Endothelial cell of umbilical vein (primary cell): ENCODE results near the gene TREML4. TPM values are rescaled to one million over a fixed set of nuclear protein-coding genes. Genes with fewer than 3 reads are reported as not detected.

Experiments
- BruUV-seq: library from RNA; stranded (reverse); fragments of 400-500 nt; replicated peaks from 2 replicates; lab custom pipeline; 2021; lab: Mats Ljungman, UMichigan
- CTCF ChIA-PET: fragments of 300-600, 350-600 bp; sonication (Branson Sonifier 250); formaldehyde crosslinking; loops from one replicate; lab custom pipeline; 2021; ENCODE audit warnings: antibody characterized with exemption, inconsistent platforms; lab: Charles Lee
- POLR2A ChIA-PET: fragments of 300-600, 350-600 bp; sonication (Branson Sonifier 250); formaldehyde crosslinking; loops from one replicate; lab custom pipeline; 2021; ENCODE audit warnings: antibody characterized with exemption, inconsistent platforms; lab: Charles Lee
- DNase-seq: peaks from one replicate; pipeline ENCODE4 v3.0.0-alpha.2; 2011; ENCODE audit warnings: low read depth, low spot score
- FAIRE-seq: peaks from 2 replicates; lab custom pipeline; 2011; peaks lifted over from hg19 to GRCh38; lab: Jason Lieb, UNC
- H2AFZ ChIP-seq: 2 replicates; pipeline ENCODE4 v1.6.0; 2012; ENCODE audit warnings: low read depth, low read length, control low read depth, inconsistent platforms
- H3K27ac ChIP-seq: 2 replicates; pipeline ENCODE4 v1.5.1; 2011; ENCODE audit warnings: low read depth, mild to moderate bottlenecking, control low read depth, low read length, moderate library complexity; ENCODE audit not compliant: insufficient read depth
- H3K27me3 ChIP-seq, 2 experiments: 2 replicates each; pipeline versions ENCODE4 v1.6.0 to v1.6.1; 2011; ENCODE audit warnings: low read length in 2 of 2, mixed read lengths in 1 of 2; ENCODE audit not compliant: control insufficient read depth in 2 of 2, insufficient read depth in 2 of 2
- H3K36me3 ChIP-seq, 2 experiments: 2 replicates in 1 of 2; 3 replicates in 1 of 2; pipeline ENCODE4 v1.5.1; 2011; ENCODE audit warnings: low read length in 2 of 2, mild to moderate bottlenecking in 1 of 2, moderate library complexity in 1 of 2; ENCODE audit not compliant: control insufficient read depth in 2 of 2, insufficient read depth in 2 of 2; ENCODE audit errors: extremely low read depth in 1 of 2
- H3K4me1 ChIP-seq: 3 replicates; pipeline ENCODE4 v1.5.1; 2011; ENCODE audit warnings: mild to moderate bottlenecking, low read length; ENCODE audit not compliant: control insufficient read depth, insufficient read depth; ENCODE audit errors: extremely low read depth
- H3K4me2 ChIP-seq: 2 replicates; pipeline ENCODE4 v1.6.1; 2011; ENCODE audit warnings: low read length, control low read depth, mixed read lengths; ENCODE audit not compliant: insufficient read depth
- H3K4me3 ChIP-seq, 3 experiments: fragments of 200-600 bp in 1 of 3; sonication (generic), shearing (Covaris generic) in 1 of 3; replicated peaks in 1 of 3; 2 replicates each; pipeline ENCODE4 v1.5.1; 2011 to 2016; ENCODE audit warnings: control low read depth in 3 of 3, low read length in 3 of 3, mild to moderate bottlenecking in 2 of 3, inconsistent platforms in 1 of 3, low read depth in 1 of 3, moderate library complexity in 1 of 3; ENCODE audit not compliant: insufficient read depth in 1 of 3
- H3K79me2 ChIP-seq: 2 replicates; pipeline ENCODE4 v1.6.0; 2012; ENCODE audit warnings: low read length, inconsistent platforms; ENCODE audit not compliant: control insufficient read depth, insufficient read depth
- H3K9ac ChIP-seq: replicated peaks from 2 replicates; pipeline ENCODE3; 2011; ENCODE audit warnings: low read length, control low read depth; ENCODE audit not compliant: insufficient read depth; ENCODE audit errors: extremely low read depth
- H3K9me1 ChIP-seq: replicated peaks from 3 replicates; pipeline ENCODE4 v1.6.0; 2011; ENCODE audit warnings: mild to moderate bottlenecking, low read length; ENCODE audit not compliant: control insufficient read depth, insufficient read depth; ENCODE audit errors: extremely low read depth
- H3K9me3 ChIP-seq: replicated peaks from 2 replicates; pipeline ENCODE4 v1.5.1; 2012; ENCODE audit warnings: low read length, inconsistent platforms; ENCODE audit not compliant: control insufficient read depth, insufficient read depth
- H4K20me1 ChIP-seq: replicated peaks from 2 replicates; pipeline ENCODE3; 2011; ENCODE audit warnings: mild to moderate bottlenecking, low read length; ENCODE audit not compliant: control insufficient read depth, insufficient read depth; ENCODE audit errors: extremely low read depth
- EZH2 ChIP-seq: IDR thresholded peaks from 2 replicates; pipeline ENCODE4 v1.6.1; 2012; ENCODE audit warnings: borderline replicate concordance, low read depth, mild to moderate bottlenecking, moderate library complexity, low read length, inconsistent platforms; ENCODE audit not compliant: severe bottlenecking
- GATA2 ChIP-seq: IDR thresholded peaks from 2 replicates; pipeline ENCODE4 v1.7.0; 2011; ENCODE audit warnings: low read depth, mild to moderate bottlenecking, moderate library complexity, mixed read lengths, low read length; ENCODE audit not compliant: insufficient read length, insufficient read depth
- JUN ChIP-seq: IDR thresholded peaks from 2 replicates; pipeline ENCODE4 v1.6.1; 2011; ENCODE audit warnings: borderline replicate concordance, low read depth; ENCODE audit not compliant: insufficient read length, insufficient read depth
- POLR2A ChIP-seq: IDR thresholded peaks from 2 replicates; pipeline ENCODE4 v1.6.1; 2012; ENCODE audit warnings: low read depth, mild to moderate bottlenecking, control low read depth, low read length
- POLR2AphosphoS5 ChIP-seq: IDR thresholded peaks from 2 replicates; pipeline ENCODE4 v1.6.1; 2012; ENCODE audit warnings: low read depth, mild to moderate bottlenecking, control low read depth, low read length, moderate library complexity; ENCODE audit not compliant: insufficient read depth
- dilution Hi-C: fragments of 300-500 bp; cut with MboI; formaldehyde crosslinking; loops from one replicate; pipeline ENCODE4 v1.15.0; 2019; ENCODE audit warnings: low sequenced_read_pairs; ENCODE audit not compliant: extremely low pct_ligation_motif_present
- intact Hi-C: fragments of 100-400 bp; cut with micrococcal nuclease; formaldehyde crosslinking; loops from one replicate; pipeline ENCODE4 v1.10.0; 2022
- polyA plus RNA-seq, 4 experiments: library from polyadenylated mRNA; depleted of rRNA in 3 of 4; stranded (reverse) in 3 of 4; unstranded in 1 of 4; fragments of >200 nt; gene quantifications; 2 replicates each; pipeline versions ENCODE4 v1.2.1 to v1.2.3, GENCODE V29; 2011 to 2012; ENCODE audit warnings: missing spikeins in 1 of 4
- total RNA-seq: library from RNA; stranded (reverse); gene quantifications from 2 replicates; pipeline ENCODE4 v1.2.3, GENCODE V29; 2021
- TF ChIP-seq, protein P1 (sequence below): IDR thresholded peaks from 2 replicates; pipeline ENCODE4 v1.6.1; 2011; ENCODE audit not compliant: insufficient read depth, insufficient read length
- TF ChIP-seq, protein P2 (sequence below), 2 donors: IDR thresholded peaks; 1 replicate in 1 of 2; 2 replicates in 1 of 2; pipeline ENCODE4 v1.5.1; 2011; ENCODE audit warnings: low read length in 2 of 2, mild to moderate bottlenecking in 2 of 2, moderate library complexity in 2 of 2, control low read depth in 1 of 2, inconsistent platforms in 1 of 2, low read depth in 1 of 2; ENCODE audit not compliant: insufficient read depth in 1 of 2; ENCODE audit errors: extremely low read depth in 1 of 2

TREML4 gene
- total and polyA plus RNA-seq, 2 donors (not counting 3 experiments of a cell fraction or from before 2014, with no cell fraction given), result not detected

DNA sequence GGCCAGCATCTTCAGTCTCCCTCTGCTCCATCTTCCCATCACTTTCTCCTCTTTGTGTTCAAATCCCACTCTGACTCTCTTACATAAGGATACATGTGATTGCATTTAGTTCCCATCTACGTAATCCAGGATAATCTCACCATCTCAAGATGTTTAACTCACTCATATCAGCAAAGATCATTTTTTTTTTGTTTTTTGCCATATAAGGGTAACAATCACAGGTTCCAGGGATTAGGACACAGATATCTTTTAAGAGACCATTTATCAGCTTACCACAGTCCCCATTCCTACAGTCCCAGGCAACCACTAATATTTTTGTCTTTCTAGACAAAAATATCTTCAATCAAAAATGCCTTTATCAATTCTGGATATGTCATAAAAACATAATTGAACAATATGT is 24.0 kb upstream of the TREML4 start:
- DNase-seq, result no peak
- Histone ChIP-seq H3K36me3 (no peaks in the 10 kb centered on the region), H3K9me1 (no peaks in the 10 kb centered on the region), H3K9ac (no peak overlapping the region), H3K79me2 (no peaks in the 10 kb centered on the region), H3K27me3 (peaks cover 0 to 3% of the 10 kb centered on the region in 2 experiments), H2AFZ (no peak overlapping the region), H3K4me1 (no peaks in the 10 kb centered on the region), H4K20me1 (no peaks in the 10 kb centered on the region), H3K27ac (no peak overlapping the region), H3K4me2 (no peak overlapping the region), H3K9me3 (no peaks in the 10 kb centered on the region), H3K4me3 (no peak overlapping the region)
- intact Hi-C loops (no loop called here), dilution Hi-C loops (no loop called here)
- POLR2A ChIA-PET, result no interaction called here
- CTCF ChIA-PET, result interaction anchor here (2.2 kb wide), 1 partner anchor 22 kb away, joined by 8 read pairs; no protein-coding TSS in a partner anchor
- TF ChIP-seq EZH2, result no peak
- no TSS peak for BruUV-seq
- FAIRE-seq, result no peak

GRCh38 chr6:41208439-41209106 is 19.6 kb upstream of the TREML4 start:
- no peak overlapping the region for H2AFZ ChIP-seq
- H3K4me2 ChIP-seq, result no peak overlapping the region
- H3K4me3 ChIP-seq, result no peak overlapping the region
- DNase-seq (no peak), FAIRE-seq (no peak)
- ChIA-PET CTCF (no interaction called here), POLR2A (no interaction called here)
- H3K9me1 ChIP-seq, result no peaks in the 10 kb centered on the region
- no TSS peak for BruUV-seq
- H3K9me3 ChIP-seq, result no peaks in the 10 kb centered on the region
- no peaks in the 10 kb centered on the region for H3K4me1 ChIP-seq
- H3K36me3 ChIP-seq, result no peaks in the 10 kb centered on the region
- H4K20me1 ChIP-seq, result no peaks in the 10 kb centered on the region
- H3K27me3 ChIP-seq, result peaks cover 5 to 9% of the 10 kb centered on the region in 2 experiments
- H3K27ac ChIP-seq, result no peak overlapping the region
- intact Hi-C loops (no loop called here), dilution Hi-C loops (no loop called here)
- no peak for TF ChIP-seq GATA2
- TF ChIP-seq, protein P1, sequence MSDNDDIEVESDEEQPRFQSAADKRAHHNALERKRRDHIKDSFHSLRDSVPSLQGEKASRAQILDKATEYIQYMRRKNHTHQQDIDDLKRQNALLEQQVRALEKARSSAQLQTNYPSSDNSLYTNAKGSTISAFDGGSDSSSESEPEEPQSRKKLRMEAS, result no peak
- TF ChIP-seq POLR2A, result no peak
- no peak for TF ChIP-seq POLR2AphosphoS5
- TF ChIP-seq, protein P2, sequence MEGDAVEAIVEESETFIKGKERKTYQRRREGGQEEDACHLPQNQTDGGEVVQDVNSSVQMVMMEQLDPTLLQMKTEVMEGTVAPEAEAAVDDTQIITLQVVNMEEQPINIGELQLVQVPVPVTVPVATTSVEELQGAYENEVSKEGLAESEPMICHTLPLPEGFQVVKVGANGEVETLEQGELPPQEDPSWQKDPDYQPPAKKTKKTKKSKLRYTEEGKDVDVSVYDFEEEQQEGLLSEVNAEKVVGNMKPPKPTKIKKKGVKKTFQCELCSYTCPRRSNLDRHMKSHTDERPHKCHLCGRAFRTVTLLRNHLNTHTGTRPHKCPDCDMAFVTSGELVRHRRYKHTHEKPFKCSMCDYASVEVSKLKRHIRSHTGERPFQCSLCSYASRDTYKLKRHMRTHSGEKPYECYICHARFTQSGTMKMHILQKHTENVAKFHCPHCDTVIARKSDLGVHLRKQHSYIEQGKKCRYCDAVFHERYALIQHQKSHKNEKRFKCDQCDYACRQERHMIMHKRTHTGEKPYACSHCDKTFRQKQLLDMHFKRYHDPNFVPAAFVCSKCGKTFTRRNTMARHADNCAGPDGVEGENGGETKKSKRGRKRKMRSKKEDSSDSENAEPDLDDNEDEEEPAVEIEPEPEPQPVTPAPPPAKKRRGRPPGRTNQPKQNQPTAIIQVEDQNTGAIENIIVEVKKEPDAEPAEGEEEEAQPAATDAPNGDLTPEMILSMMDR (IDR thresholded peaks at IDR 0.05; ENCODE audit: extremely low read depth in 1 of 2, insufficient read depth in 1 of 2, low read depth in 1 of 2, low read length in 2 of 2), result no peak
- TF ChIP-seq JUN, result no peak
- H3K79me2 ChIP-seq, result no peaks in the 10 kb centered on the region
- H3K9ac ChIP-seq, result no peak overlapping the region
